CD4-positive, alpha-beta T cell treated with Interleukin-15 for 1 hour (primary cell): Measurements from ENCODE around the gene HNRNPM.

Experiments used
- DNase-seq: peaks from one replicate; pipeline ENCODE4 v3.0.0-alpha.2; 2020

HNRNPM gene

DNA sequence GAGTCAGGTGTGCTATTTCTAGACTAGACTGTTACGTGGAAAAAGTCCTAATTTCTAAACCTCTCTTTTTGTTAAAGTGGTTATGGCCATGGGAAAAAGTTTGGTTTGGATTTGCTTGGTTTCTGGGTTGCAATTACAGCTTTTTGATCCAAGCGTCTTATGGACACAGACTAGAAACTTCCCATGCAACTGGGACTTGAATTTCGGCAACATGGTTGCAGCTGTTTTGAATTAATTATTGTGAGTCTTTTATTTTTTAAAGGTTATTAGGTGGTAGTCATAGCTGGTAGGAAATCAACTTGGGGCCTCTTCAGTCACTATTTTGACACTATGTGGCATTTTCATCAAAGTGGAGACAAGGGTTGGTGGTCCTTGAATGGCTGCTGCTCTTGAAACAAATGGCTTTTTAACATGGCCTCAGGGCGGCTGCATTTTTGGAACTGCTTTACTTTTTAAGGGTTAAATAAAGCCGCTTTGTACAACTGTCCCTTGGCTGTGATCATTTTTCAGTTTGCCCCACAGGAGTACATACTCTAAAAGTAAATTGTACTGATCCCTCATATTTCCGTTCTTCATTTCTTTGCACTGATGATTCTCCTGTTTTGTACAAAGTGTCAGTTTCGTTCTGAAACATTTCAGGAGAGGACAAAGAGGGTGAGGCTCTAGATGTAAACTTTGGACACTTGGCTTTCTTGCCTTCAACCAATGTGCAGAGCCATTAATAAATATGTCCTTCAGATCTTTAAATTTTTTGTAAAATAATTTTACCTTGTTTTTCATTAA lies 15.9 kb downstream of the HNRNPM start:
- no peak for DNase-seq

DNA sequence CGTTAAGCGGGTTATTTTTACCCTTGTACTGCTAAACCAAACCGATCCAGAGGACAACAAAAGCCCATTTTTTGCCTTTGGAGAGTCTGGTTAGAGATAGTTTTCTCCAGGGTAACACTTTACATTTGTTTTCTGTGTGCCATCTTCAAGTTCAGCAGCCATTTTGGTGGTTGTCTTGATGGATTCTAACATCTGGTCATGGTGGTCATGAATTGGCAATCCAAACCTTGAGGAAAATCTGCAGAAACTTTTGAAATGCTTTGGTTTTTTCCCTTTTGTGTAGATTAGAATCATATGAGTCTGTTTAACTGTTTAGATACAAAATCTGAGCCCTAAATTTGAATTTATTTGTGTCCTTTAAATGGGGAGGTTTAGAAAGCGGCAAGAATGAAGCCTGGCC lies 16.6 kb downstream of the HNRNPM start:
- DNase-seq: no peak

DNA sequence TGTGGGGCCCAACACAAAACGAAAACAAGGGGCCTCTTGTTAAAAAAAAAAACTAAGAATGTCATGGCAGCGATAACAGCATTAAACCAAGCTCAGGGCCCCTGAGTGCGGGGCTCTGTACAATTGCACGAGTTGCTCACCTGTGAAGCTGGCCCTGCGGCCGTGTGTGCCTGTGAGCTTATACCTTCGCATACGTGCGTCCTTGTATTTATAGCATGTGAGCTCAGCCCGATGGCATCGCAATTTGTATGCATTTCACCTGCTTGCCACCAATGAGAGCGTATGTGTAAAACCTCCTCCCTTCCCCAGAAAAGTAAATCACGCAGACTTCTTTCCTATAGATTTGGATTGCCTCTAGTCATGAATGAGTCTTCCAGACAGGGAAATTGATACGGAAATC lies 17.1 kb downstream of the HNRNPM start:
- DNase-seq: no peak

DNA sequence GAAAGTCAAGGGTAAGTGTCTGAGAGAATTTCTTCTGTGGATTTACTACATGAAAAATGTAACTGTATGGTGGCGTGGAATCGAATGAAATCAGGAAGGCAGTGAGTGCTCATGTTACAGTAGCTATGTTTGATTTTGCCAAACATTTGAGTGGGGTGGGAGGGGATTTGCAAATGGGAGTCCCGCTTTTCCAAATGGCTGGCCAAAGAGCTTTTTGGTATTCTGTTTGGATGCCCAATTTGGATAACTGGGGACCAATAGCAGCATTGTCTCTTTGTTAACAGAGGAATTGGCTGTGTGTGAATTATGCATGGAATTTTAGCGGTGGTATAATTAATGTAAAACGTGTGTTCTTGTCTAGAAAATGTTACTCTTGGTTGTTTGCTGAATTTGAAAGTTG lies 17.8 kb downstream of the HNRNPM start:
- DNase-seq: no peak

DNA sequence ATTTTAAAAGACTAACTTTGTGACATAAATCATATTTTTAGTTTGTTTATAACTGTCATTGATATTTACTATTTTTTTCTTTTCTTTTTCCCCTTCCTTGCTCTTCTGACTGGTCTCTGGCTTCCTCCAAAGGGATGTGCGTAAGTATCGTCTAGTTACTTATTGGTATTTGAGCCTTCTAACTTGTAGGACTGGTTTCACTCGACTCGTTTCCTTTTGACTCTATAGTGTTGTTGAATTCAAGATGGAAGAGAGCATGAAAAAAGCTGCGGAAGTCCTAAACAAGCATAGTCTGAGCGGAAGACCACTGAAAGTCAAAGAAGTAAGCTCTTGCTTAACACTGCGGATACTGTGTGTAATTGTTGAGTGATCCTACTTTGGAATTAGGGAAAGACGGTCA lies 18.6 kb downstream of the HNRNPM start:
- DNase-seq: no peak

DNA sequence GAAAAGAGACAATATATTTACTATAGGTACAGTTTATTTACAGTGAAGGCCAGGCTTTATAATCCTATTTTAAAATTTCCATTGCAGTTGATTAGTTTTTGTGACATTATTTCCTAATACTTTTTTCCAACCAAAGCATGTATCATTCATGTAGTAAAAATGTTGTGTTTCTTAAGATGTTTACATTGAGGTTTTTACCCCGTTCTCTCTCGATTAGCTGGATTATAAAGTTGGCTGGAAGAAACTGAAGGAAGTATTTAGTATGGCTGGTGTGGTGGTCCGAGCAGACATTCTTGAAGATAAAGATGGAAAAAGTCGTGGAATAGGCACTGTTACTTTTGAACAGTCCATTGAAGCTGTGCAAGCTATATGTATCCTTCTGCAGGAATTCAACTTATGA lies 21.2 kb downstream of the HNRNPM start:
- DNase-seq: no peak

DNA sequence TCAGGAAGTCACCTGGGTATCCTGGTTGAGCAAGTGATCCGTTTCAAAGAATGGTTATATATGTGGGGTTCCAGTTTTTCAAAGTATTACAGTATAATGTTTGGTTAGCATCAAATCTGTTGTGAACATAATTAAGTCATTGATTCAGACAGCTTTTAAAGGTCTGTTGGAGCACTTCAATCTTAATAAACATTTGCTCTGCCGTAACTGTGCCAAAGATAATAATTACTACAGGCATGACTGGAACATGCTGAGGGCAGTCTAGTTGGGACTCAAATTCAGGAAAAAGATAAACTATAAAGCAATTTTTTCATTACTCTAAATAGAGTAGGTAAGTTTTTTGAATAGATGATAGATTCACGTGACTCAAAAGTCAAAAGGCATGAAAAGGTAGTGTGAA lies 23.3 kb downstream of the HNRNPM start:
- no peak for DNase-seq

DNA sequence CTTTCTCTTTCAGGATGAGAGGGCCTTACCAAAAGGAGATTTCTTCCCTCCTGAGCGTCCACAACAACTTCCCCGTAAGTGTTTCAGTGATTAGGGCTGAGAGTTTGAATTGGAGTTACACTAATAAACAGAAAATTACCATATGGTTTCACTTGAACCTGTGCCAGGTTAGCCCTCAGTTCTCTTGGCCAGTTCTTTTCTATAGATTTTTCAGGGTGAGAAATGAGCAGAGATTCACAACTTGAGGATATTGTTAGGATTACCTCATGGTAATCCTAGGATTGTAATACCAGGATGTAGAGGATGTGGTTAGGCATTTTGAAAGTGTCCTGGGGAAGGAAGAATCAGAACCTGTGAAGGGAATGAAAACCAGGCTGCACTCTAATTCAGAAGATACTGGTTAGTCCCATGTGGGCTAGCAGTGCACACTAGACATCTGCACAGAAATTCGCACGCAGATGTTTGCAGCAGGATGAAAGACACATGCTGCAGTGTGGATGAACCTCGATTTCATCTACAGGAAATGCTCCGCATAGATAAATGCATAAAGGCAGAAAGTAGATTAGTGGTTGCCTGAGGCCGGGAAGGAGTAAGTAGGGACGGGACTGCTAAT lies 24.1 kb downstream of the HNRNPM start:
- no peak for DNase-seq

DNA sequence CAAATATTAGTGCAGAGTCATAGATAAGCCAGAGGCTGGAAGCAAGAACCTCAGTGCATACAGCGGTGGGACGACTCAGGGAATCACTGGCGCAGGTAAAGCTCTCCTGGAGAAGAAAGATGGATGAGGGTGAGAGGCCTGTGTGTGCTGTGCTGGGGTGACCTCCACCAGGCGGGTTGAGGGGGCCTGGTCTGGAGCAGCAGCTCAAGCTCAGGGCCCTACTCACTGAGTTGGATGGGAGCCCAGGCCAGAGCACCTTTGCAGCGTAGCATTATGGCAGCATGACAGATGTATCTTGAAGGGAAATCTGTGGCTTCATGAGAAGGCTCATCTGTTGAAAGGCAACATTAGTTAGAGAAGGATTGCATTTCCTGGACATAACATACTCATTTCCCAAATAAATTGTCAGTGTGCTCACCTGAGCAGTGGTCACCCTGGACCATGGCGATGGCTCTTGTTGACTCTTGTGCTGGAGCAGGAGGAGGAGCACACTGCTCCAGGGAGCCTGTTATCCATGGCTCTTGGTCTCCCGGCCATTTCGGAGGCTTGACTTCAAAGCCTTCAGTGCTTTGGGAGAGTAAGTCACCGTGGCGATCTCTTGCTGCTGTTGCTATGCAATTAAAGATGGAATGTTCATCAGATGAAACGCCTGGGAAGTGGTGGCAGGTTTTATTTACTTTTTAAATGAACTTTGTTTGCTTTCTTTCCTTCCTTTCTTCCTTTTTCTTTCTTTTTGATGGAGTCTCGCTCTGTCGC lies 25.0 kb downstream of the HNRNPM start:
- no peak for DNase-seq

DNA sequence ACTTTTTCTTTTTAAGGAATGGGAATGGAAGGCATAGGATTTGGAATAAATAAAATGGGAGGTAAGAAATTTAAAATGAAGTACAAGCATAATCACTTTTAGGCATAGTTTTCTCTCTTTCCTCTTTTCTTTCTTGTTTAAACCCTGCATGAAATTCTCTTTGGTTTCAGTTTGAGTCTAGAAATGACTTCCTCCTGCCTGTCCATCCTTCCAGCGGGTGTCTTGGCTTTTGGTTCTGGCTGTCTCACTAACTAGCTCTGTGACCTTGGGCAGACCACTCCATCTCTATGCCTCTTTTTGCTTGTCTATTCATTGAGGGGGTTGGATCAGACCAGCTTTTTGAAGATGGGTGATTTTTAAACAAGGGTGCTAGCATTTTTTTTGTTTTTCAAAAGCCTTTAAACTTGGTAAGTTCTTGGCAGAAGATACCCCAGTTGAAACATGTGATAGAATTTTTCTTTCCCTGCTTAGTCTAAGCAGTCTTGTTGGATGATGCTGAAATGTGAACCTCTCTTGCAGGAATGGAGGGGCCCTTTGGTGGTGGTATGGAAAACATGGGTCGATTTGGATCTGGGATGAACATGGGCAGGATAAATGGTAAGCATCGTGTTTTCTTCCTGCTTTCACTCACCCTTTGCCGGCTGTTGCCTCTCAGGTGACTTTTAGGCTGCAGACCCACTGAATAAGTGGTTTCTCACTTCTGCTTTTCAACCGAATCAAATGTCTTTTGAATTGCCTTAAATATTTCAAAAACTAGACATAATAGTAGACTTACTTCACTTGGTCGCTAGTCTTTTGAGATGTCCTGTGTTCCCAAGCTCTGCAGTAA lies 29.1 kb downstream of the HNRNPM start:
- DNase-seq: no peak

DNA sequence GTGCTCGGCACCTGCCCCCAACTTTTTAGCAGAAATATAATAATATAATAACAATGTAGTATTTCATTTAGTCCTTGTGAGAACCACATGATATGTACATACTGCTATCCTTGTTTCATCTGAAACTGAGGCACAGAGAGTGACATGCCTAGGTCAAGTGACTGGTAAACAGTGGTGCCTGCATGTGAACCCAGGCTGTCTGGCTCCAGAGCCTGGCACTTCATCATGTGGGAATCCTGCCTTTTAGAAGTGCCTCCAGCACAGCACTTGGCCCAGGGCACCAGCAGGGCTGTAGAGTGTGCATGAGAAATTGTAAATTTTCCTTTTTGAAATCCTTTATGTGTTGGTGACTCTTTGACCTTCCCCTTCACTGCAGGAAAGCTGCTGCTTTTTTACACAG lies 30.2 kb downstream of the HNRNPM start:
- no peak for DNase-seq

DNA sequence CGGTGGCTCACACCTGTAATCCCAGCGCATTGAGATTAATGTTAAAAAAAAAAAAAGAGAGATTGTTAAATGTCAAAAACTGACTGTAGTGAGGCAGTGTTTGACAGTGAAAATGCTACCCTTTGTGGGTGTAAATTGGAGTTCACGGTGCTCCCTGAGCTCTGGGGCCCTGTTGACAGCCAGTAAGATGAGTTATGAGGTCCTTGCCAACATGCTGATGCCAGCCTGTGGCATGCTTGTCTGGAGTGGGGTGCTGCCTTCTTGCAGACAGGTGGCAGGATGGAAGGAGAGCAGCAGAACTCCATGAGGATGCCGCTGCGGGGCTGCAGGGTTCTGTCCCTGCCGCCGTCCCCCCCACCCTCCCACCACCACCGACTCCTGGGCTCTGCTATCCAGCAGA lies 31.7 kb downstream of the HNRNPM start:
- DNase-seq: no peak

DNA sequence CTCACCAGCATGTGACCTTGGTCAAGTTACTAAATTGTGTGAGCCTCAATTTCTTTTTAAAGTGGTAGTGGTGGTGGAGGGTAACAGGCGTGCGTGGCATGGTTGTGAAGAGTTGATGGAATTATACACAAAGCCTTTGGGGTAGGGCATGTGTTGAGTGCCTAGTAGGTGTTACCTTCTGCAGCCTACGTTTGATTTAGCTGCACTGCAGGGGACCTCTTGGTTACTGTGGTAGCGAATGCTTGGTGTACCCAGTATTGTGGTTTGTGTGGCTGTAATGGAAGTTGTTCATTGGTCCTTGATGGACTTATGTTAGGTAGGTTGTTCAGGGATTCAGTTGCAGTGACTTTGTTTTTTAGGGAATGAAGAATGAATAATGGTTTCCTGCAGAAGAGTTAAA lies 33.1 kb downstream of the HNRNPM start:
- no peak for DNase-seq

DNA sequence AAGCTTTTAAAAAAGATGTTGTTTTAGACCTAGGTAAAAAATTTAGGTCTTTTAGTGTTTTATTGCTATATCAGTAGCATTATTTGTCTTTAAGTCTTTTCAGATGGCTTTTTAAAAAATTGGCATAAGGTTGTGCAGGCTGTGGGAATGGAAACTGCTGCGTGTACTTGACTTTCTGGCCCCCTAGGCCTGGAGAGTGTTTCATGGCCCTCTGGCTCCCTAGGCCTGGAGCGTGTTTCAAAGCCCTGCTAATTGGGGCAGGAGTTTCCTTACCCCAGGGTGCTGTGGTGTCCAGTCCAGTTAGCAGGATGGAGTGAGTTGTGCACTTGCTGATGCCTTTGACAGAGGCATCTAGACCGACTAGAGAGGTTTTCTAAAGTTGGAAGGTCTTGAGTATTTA lies 33.8 kb downstream of the HNRNPM start:
- DNase-seq: no peak

DNA sequence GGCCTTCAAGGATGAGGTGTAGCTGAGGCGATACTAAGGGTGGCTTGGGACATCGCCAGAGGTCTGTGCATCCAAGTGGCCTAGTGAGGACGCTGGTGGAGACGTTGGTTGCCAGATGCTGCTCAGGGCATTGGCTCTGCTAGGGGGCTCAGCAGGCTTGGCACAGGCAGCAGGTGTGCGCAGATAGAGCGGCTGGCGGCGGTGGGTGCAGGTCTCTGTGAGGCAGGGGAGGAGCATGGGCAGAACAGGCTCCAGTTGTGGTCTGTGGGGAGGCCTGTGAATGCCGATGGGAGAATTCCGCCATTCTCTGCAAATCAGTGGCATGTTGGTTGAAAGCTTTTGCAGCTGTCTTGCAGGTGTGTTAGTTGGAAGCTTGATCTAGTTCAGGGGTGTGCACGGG lies 36.4 kb downstream of the HNRNPM start:
- DNase-seq: no peak

DNA sequence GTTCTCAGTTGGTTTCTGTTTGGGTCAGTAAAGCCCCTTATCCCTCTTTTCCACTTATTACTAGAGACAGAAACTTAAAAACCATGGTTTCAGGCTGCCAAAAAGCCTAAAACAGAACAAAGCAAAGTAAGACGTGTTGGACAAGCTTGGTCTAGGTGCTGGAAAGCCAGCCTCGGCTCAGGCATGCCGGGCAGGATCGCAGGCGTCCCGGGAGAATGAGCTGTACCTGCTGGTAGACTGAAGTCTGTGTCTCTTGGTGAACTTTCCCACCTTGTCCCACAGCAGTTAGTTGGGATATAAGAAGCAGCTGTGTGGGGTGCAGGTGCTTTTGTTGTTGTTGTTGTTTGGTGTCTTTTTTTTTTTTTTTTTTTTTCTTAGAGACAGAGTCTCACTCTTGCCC lies 36.8 kb downstream of the HNRNPM start:
- no peak for DNase-seq

DNA sequence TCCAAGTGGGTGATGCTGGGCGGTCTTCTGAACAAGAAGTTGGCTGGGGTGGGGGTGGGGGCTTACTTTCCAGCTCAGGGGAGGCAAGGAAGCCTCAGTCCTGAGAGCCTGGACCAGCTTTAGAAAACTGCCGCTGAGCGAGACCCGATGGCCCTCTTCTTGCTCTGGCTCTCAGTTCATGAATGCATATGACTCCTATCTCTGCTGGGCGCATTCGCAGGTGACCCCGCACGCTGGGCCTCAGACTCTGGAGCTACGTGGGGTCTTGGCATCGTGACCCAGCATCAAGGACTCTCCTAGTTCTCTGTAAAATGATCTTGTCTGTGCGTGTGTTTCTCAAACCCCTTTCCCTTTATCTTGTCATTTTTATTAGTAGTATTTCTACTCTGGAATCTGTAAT lies 37.9 kb downstream of the HNRNPM start:
- DNase-seq: no peak

DNA sequence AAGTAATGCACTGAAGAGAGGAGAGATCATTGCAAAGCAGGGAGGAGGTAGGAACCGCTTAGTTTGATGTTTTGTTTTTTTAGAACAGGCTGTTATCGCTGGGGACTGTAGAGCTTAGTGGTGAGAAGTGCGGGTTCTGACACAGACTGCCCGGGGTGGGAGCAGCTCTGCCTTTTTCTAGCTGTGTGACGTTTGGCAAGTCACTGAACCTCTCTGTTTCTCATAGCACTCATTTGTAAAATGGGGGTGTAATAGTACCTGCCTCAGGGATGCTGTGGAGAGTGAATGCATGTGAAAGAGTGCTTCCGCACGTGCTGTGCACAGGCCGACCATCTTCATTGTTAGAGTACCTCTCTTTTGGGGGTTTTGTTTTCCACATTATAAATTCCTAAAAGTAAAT lies 38.4 kb downstream of the HNRNPM start:
- no peak for DNase-seq

DNA sequence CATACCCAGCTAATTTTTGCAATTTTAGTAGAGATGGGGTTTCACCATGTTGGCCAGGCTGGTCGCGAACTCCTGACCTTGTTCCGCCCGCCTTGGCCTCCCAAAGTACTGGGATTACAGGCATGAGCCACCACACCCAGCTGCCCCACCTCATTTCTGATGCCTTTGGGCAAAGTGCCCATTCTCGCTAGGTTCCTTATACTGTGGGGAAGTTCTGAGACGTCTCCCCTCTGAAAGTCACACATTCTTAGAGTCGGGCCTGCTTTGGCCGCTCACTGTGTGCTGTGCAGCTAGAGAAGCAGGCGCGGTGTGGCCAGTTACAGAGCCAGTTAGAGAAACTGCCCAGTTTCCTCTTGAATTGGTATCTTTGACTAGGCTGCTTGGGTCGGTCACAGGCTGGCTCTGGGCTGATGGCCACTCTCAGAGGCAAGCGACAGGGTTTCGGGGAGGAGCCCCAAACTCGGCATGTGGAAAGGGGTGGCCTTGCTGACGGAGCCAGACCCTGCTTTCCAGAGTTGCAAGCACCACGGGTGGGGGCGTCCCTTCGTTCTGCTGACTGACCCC lies 39.6 kb downstream of the HNRNPM start:
- peak; percentile 76 for DNase-seq

DNA sequence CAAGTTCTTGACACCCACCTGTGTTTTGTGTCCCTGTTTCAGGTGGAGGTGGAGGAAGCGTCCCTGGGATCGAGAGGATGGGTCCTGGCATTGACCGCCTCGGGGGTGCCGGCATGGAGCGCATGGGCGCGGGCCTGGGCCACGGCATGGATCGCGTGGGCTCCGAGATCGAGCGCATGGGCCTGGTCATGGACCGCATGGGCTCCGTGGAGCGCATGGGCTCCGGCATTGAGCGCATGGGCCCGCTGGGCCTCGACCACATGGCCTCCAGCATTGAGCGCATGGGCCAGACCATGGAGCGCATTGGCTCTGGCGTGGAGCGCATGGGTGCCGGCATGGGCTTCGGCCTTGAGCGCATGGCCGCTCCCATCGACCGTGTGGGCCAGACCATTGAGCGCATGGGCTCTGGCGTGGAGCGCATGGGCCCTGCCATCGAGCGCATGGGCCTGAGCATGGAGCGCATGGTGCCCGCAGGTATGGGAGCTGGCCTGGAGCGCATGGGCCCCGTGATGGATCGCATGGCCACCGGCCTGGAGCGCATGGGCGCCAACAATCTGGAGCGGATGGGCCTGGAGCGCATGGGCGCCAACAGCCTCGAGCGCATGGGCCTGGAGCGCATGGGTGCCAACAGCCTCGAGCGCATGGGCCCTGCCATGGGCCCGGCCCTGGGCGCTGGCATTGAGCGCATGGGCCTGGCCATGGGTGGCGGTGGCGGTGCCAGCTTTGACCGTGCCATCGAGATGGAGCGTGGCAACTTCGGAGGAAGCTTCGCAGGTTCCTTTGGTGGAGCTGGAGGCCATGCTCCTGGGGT lies 41.0 kb downstream of the HNRNPM start:
- DNase-seq: no peak

DNA sequence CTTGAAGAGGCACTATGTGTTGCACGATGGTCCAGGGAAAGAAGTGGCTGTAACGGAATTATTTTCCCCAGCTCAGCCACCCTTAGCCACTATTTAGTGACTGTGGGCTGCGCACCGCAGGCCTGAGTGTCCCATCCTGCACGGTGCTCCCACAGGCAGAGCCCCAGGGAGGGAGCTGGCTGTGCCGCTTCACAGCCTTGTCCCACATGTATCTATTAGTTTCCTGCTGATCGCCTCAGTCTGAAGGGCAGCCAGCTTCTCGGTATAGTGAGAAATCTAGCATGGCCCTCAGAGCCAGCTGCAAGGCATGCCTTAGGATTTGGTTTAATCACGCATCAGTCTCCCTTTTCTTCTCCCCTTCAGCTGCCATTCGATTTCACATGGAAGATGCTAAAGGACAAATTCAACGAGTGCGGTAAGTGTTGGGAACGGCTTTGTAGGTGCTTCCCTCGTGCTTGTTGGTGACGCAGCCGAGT lies 41.9 kb downstream of the HNRNPM start:
- no peak for DNase-seq
